GM19395 (cell line): Measurements from ENCODE around the gene DEPP1.
A peak's percentile ranks its signal among the peaks of the same experiment; 100 is the strongest.

Experiments used
- ATAC-seq: cut with Tn5 transposase; IDR thresholded peaks from one replicate; pipeline ENCODE4 v1.9.1; 2021; ENCODE audit warnings: mild to moderate bottlenecking, moderate library complexity; ENCODE audit not compliant: unreplicated experiment

DEPP1 gene

DNA sequence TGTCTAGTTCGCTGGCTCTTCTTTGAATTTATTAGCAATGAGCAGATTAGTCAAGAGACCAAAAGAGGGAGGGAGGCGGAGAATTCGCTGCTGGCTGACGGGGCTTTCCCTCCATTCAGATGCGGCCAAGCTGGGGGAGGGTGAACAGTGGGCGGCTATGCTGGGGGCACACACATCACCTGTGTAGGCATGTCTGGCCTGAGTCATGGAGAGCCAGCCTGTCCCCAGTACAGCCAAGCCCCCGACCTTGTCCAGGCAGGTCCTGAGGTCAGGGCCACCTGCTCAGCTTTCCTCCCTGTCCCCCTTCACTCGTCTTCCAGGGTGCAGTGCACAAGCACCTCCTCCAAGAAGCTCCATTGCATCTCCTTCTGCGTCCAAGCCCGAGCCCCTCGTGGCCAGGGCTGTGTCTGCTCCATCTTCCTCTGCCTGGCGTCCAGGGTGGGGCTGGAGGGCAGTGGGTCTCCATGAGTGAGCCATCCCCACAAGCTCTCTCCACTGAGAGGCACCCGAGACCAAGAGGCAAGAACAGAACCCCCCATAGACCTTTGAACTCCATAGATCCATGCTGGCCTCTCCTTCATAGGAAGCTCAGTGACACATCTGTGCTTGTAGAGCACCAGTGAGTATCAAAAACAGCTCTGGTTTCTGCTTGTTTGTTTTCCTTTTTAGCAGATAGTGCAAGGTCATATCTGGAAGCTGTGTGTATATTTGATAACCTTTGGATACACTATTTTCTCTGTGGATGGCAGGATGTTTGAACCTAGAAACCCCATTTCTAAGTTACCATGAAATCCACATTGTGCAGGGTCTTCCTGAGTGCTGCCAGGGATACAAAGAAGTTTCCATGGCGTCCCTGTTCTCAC lies 1.9 kb upstream of the DEPP1 start:
- no peak for ATAC-seq

DNA sequence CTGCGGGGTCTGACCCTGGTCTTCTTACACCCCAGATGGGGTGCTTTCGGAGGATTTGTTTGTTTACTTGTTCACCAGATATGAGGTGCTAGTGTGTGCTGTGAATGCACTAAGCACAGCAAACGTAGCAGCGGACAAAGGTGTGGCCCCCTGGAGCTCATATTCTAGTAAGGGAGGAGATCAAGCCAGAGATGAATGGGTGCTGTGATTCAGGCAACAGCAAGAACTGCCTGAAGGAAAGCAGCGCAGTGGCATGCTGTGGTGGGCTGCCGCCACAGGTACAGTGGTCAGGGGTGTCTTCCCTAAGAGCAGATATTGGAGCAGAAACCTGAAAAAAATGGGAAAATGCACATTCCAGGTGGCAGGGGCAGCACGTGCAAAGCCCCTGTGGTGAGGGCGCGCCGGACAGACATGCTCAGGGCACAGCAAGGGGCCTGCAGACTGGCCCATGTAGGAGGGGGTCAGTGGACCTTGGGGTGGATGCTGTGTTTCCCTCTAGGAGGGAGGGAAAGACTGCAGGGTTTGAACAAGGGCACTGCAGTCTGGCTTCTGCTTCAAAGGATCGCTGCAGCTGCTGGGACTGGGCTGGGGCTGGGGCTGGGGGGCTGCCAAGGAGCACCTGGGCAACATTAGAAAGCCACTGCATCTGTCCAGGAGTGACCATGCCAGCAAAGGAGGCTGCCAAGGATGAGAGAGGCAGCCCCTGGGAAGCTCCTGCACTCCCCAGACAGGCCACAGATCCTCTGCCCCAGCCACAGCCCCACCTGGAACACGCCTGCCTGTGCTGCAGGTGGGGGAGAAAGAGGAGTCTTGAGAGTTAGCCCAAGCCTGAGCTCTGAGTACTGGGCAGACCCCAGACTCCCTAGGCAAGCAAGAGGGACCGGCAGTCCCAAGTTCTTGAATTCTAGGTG lies 927 bp upstream of the DEPP1 start:
- no peak for ATAC-seq

DNA sequence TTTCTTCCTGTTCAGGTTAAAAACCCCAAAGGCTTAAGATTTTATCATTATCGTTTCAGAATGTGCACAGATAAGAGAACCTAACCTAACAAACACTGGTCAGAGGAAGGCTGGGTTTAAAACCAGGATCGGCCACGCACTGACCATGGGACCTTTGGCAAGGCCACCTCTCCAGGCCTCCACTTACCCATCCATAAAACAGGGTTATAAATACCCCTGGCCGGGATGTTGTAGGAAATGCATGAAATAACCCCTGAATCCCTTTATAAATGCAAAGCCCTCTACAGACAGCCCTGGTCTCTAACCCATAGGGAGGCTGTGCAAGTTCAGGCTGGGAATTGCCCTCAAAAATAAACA lies 418 bp downstream of the DEPP1 start:
- no peak for ATAC-seq

DNA sequence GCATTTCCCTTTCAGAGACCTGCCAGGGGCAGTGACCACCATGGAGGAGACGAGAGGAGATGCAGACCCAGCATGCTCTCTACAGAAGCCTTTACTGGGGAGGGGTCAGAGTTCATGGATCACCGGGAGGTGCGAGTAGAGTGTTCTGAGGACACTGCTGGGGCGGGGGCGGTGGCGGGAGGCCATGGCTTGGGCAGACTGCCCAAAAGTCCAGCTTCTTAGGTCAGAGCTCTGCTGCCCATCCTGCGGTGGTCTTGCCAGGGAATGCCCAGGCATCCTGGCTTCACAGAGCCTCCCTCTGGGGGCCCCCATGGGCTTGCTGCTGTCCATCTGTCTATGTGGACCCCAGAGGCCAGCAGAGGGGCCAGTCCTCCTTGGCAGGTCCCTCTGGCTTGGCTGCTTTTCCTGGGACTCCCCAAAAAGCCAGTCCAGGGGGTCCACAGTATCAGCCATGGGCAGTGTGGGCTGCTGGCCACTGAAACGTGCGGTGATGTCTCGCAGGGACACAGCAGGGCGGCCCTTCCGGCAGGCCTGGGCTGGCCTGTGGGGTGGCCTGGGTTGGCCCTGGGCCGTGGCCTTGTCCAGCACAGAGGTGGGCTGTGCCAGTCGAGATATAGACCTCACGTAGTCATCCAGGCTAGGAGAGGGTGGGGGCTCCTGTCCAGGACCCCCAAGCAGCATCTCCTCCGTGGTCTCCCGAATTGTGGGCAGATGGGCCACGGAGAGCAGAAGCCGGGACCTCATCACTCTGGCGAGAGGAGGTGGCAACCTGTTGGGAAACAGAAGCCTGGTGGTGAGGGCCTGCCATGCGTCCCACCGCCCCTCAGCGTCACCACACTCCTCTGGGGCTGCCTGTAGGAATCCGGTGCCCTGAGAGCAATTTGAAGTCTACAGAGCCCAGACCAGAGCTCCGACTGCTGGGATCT lies 1.1 kb downstream of the DEPP1 start:
- no peak for ATAC-seq

DNA sequence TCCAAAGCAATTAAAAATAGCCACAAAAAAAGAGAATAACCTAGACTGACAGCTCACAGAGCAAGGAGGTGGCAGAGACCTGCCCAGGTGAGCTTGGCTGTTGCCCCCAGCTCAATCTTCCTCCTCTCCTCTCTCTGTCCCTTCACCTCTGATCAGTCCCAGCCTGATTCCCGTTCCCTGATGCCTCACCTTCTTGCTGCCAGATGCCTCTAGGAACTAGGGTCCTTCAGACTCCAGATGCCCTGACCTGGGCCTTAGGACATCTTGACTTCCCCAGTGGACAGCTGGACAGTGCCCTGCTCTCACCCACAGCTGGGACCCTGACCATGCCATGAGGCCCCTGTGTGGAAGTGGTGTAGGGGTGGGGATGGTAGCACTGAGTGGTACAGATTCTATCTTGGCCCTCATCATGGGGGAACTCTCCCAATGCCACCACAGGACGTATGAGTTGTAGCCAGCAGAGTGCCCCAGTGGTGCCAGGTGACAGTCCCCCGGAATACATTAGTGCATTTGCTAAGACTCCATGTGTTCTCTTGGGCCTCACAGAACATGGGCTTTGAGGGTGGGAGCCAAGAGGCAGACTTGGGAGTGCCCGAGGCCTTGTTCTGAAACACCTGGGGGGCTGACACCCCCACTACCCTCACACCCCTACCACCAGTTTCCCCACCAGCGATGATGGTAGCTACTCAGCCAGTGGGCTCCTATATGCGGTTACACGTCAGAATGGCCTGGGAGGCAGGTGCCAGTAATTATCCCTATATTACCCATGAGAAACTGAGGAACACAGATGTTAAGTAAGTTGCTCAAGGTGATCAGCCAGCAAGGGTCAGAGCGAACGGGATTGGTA lies 2.0 kb downstream of the DEPP1 start:
- no peak for ATAC-seq

DNA sequence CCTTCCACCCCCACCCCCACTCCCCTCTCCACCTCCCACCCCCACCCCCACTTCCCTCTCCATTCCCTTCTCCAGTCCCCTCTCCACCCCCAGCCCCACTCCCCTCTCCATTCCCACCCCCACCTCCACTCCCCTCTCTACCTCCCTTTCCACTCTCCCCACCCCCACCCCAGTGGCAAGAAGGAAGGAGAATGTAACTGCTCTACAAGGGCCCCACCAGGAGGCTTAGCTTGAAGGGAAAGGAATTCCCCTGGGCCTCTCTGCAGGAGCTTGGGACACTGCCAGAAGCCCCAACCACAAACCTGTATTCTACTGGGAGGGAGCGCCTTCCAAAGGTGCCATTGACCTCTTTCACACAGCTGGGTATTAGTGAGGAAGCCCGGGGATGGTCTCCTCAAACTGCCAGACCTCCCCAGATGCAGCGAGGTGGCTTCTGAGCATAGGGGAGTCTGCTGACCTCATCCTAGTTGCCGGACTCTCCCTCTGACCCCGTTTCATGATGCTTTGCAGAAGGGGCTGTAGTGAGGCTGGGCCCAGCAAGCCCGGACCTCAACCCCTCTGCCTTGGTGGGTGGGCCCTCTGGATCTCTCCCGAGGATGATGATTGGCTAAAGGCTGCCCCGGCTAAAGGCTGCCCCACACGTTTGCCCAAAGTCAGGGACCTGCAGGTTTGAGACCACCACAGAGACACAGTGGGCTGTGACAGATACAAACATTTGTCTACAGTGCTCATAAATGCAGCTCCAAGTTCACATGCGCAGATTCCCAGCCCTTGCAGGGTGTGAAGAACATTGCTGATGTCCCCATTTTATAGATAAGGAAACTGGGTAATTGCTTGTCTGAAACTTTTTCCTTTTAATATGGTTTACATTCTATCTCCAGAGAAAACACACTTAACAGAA lies 2.9 kb downstream of the DEPP1 start:
- ATAC-seq = no peak

DNA sequence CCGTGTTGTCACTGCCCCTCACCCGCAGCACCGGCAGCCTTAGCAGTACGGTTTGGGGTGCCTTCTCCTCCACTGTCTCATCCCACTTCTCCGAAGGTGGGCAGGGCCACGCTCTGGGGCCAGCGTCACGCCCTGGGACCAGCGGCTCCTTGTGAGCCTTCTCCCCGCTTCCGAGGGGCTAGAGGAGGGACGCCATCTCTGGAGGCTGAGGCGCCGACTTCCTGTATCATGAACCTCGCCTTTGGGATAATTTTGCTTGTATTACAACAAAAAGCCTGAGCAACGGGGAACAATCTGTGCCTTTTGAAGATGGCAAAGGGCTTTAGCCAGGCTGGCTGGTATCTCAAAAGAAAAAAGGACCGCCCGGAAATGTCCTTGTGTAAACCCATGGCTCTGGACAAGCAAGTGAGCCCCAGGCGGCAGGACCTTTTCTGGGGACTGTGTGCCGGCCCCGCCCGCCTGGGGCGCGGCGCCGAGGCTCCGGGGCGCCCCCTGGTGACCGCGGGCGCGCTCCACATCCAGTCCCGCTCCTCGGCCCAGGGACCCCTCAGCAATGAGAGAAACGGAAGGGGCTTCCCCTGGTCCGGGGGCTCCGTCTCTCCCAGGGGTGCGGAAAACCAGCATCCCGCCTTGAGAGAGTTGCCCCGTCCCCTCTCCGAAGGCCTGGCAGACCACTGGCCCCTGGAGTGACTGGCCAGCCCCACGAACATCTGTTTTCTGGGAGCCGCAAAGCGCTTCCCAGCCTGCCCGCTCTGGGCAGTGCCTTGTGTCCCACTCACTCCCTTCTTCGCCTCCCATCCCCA lies 3.8 kb downstream of the DEPP1 start:
- peak; percentile 66 for ATAC-seq

DNA sequence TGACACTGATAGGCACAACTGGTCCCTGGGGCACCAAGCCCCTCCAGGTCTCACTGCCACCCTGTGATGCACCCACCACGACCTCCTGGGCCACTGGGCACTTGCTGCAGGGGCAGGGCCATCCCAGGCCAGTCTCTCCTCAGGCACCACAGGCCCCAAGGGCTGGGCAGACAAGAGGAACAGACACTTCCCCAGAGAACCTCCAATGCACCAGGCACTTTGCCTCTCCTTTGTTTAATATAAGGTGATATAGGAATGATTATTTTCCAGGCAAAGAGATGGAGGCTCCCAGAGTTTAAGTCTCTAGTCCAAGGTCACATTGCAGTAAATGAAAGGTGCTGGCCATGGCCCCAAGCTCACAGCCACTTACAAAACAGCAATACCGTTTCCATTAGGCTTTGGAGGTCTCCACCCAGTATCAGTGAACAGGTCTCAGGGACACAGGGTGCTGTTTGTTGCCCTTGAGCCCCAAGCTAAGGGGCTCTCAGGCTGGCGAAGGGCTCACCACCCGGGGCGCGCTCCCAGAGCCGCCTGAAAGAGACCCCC lies 4.5 kb downstream of the DEPP1 start:
- ATAC-seq = peak; percentile 2

DNA sequence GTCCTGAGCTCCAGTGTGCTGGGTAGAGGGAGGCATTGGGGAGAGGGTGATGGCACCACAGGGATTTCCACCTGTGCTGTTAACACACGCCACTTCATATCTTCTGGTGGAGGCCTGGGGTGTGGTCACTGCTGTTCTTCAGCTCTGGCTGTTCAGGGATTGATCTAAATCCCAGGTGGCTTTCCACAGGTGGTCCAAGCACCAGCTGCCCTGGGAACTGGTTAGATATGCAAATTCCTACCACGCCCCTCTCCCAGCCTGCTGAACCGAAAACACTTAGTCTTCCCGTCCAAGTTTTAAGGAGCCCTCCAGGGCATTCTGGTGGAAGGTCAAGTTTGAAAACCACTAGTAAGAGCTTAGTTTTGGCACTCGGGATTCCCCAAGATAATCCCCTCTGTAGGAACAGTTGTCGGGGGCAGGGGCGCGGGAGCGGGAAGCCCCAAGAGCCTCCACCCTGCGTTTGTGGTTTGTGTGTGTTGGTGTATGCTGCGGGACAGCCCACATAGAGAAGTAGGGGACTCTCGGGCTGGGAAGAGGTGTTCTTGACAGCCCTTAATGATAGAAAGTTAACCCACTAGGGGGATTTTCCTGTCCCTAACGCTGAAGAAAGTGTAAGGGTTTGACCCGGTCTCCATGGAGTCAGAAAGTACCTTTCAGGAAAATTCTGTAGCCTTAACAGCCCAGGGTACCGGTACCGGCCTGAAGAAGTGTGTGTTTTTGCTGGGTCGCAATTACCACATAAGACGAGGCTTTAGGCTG lies 5.1 kb downstream of the DEPP1 start:
- ATAC-seq = peak; percentile 33

DNA sequence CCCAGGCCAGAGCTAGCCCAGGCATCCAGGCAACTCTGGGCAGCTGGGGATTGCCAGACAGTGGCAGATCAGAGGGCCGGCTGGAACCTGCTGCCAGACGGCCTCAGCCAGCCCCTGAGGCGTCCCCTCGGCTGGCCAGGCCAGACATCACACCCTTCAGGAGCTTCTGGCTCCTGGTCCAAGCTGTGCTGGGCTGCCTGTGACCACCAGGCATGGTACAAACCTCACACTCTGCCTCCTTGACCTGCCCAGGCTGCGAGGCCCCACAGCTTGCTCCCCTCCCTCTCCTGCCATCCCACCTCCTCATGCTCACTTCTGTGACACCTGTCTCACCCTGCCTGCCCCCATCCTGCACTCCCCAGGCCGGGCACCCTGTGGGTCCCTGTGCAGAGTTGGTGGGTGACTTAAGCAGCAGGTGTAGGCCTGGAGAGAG lies 5.7 kb downstream of the DEPP1 start:
- ATAC-seq = no peak

DNA sequence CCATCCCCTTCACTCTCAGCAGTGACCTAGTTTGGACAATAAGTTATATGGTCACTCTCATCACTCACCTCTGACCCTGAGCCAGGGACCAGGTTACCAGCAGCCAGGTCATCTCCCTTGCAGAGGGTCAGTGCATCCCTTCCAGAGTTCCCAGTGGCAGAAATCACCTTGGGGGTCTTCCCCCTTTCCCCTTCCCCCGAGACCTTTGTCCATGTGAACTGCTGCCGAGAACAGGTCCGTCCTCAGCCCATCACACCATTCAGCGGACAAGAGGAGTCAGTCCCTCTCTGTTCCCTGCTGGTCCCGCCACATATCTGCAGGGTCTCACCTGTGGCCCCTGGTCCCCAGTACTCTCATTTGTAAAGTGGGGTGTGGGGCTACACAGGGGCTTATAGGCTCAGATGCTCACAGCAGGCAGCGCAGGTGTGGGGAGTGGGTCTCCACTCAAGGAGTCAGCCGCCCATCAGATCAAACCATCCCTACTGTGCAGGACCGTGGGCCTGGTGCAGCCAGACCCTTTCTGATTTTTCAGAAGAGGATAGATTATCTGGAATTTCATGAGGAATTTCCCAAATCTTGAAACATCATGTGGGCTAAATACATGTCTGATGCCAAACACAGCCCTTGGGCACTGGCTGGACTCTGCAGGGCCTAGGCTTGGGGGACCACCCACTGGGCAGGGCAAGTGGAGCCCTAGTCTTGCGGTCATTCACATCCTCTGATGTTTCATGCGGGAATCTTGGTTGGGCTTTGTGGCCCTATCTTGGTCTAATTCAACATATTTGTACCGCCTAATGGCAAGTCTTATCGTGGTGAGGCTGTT lies 6.5 kb downstream of the DEPP1 start:
- ATAC-seq = no peak

DNA sequence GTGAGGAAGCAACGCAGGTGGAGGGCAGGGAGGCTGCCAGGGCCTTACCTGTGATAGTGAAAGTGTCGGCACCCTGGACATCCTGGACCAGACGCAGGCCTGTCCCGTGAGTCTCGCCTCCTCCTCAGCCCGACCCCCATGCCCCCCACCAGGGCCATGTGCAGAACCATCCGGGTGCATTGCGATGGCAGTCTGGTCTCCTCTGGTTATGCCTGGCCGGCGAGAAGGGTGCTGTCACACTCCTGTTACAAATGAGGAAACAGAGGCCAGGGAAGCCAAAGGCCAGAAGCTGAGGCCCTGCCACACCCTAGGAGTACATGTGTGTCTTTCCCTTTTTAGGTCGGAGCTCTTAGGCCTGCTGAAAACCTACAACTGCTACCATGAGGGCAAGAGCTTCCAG lies 7.2 kb downstream of the DEPP1 start:
- no peak for ATAC-seq

DNA sequence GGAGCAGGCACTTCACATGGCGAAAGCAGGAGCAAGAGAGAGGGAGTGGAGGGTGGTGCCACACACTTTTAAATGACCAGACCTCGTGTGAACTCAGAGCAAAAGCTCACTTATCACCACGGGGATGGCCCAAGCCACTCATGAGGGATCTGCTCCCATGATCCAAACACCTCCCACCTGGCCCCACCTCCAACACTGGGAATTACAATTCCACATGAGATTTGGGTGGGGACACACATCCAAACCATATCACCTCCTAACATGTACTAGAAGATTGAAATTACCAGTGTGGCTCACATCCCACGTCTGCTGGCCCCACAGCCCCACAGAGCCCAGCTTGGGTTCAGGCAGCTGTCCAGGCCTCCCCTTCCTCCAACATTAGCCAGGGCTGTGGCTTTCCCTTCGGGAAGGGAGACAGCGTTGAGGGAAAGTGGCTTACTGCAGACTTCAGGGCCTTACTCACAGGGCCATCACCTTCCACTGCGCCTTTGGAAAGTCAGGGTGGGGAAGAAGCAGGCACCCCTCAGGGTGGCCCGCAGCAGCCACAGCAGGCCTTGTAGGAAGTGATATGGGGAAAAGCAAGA lies 7.7 kb downstream of the DEPP1 start:
- ATAC-seq = no peak

DNA sequence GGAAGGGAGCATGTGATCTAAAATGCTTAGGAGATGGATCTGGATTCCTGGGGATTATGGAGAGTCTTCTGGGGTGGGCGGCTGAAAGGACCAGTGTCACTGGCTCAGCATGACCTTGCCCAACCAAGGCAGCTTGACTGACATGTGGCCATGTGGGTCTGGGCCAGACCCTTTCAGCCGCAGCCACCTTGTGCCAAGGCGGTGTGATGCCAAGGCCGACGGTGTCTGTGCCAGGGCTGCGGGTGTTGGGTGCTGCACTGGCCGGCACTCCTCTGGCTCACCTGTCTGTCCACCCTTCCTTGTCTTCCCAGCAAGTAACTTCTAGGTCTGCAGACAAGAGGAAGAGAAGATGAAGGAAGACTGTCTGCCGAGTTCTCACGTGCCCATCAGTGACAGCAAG lies 8.8 kb downstream of the DEPP1 start:
- ATAC-seq = no peak

DNA sequence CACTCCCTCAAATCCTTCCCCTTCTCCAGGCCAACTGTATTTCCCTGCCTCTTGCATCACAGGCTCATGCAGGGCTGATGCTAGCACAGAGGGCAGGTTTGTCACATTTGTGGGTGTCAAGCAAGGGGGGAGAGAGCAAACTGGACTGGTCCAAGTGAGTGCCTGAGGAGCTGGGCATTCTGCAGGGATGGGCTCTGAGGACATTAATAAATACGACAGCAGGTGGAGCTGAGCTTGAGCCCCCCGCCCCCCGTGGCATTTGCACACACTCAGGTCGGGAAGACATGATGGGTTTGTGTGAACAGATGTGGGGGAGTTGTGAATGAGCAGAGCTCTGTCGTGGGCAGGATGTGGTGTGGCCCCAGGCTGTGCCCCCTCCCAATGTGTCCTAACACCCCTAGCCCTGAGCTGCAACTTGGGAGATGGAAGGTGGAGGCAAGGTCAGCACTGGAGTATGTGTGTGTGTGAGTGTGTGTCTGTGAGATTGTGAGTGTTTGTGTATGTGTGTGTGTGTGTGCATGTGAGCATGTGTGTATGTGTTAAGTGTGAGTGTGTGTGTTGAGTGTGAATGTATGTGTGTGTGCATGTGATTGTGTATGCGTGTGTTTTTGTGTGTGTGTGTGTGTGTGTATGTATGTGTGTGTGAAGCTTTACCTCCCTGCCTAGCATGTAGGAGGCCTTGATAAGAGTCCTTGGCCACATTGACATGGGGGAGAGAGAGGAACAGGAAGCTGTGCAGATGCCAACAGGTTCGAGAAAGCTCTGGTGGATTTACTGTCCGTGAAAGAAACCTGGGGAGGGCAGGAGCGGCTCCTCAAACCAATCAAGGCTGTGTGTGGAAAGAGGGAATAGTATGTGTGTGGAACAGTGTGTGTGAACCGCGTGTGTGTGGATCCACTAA lies 9.9 kb downstream of the DEPP1 start:
- ATAC-seq = no peak
